AG09309 (cell line): ENCODE data around the gene PAX8.
"Not testable (repeated sequence)": the region's sequence is repeated elsewhere in the genome, so short reads cannot be mapped to it uniquely, and the experiment has no call there.

Experiments used
- DNase-seq: peaks from one replicate; pipeline ENCODE4 v3.0.0-alpha.2; 2010; ENCODE audit warnings: low read depth
- H3K4me3 ChIP-seq: 2 replicates; pipeline ENCODE4 v1.5.1; 2011; ENCODE audit warnings: mild to moderate bottlenecking, low read depth, low read length, moderate library complexity; ENCODE audit not compliant: control insufficient read depth
- TF ChIP-seq, protein P1 (sequence below): IDR thresholded peaks from 2 replicates; pipeline ENCODE4 v1.5.1; 2011; ENCODE audit warnings: mild to moderate bottlenecking, low read depth, low read length, inconsistent platforms; ENCODE audit not compliant: insufficient read depth, control insufficient read depth; ENCODE audit errors: missing control alignments

Gene PAX8

DNA sequence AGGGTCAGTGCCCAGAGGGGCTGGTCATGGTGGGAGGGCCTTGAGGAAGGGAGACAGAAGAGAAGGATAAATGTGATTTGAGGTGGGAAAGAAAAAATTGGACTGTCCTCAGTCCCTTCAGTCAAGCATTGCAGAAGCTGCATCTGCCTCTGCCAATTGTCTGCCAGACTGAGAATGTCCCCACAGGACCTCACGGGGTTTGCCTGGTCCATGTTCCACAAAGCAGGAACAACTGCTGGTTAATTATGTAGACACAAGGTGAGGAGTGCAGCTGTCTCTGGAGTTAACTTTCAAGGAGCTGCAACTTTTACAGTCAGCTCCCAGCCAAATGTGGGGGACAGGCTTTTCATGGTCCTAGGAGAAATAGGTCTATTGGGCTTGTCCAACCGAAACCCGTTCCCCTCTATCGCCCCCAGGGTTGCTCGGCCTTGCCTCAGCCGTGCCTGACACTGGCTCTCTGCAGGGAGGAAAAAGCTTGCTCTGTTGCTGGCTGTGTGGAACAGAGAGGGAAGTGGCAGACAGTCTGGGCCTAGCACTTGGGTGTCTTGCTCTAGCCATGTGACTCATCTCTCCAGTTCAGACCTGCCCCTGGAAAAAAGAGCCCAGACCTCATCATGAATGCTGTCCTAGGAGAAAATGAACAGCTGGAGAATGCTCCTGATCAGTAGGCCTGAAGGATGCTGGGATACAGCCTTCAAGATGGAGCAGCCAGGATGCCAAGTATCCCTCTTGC is 31.1 kb upstream of the PAX8 start:
- no peak for DNase-seq
- TF ChIP-seq, protein P1, sequence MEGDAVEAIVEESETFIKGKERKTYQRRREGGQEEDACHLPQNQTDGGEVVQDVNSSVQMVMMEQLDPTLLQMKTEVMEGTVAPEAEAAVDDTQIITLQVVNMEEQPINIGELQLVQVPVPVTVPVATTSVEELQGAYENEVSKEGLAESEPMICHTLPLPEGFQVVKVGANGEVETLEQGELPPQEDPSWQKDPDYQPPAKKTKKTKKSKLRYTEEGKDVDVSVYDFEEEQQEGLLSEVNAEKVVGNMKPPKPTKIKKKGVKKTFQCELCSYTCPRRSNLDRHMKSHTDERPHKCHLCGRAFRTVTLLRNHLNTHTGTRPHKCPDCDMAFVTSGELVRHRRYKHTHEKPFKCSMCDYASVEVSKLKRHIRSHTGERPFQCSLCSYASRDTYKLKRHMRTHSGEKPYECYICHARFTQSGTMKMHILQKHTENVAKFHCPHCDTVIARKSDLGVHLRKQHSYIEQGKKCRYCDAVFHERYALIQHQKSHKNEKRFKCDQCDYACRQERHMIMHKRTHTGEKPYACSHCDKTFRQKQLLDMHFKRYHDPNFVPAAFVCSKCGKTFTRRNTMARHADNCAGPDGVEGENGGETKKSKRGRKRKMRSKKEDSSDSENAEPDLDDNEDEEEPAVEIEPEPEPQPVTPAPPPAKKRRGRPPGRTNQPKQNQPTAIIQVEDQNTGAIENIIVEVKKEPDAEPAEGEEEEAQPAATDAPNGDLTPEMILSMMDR: no peak
- H3K4me3 ChIP-seq: no peak overlapping the region

DNA sequence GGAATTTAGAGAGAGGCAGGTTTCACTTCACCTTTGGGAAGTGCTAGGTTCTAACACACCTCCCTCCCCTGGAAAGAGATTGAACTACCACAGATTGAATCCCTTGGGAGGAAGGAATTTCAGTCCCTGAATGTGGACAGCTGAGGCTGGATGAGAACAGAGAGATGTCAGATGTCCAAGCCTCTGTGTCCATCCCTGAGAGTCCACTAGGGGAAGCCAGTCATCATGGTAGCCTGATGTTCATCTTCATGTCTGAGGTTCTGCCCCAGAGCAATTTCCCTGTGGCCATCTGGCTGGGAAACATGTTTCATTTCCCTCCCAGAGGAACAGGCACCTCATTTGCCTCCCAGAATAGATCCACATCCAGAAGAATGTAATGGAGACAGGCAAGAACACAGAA is 30.1 kb upstream of the PAX8 start:
- not testable (repeated sequence) for DNase-seq, H3K4me3 ChIP-seq
- TF ChIP-seq, protein P1: peak; percentile 31

DNA sequence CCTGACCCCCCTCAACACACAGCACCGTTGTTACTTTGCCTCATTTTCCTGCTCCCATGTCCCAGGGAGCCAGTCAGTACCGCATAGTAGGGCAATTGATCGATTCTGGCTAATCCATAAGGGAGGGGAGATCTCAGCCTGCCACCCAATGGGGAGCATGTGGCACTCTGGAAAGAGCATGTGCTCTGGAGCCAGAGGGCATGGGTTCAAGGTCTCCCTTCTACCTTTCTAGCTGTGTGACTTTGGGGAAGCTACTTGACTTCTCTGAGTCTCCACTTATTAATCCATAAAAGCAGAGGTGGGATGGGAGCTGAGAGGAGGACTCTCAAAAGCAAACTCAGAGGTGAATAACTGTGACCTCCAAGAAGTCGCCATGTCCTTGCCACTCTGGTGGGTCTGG is 27.5 kb upstream of the PAX8 start:
- not testable (repeated sequence) for H3K4me3 ChIP-seq, DNase-seq

DNA sequence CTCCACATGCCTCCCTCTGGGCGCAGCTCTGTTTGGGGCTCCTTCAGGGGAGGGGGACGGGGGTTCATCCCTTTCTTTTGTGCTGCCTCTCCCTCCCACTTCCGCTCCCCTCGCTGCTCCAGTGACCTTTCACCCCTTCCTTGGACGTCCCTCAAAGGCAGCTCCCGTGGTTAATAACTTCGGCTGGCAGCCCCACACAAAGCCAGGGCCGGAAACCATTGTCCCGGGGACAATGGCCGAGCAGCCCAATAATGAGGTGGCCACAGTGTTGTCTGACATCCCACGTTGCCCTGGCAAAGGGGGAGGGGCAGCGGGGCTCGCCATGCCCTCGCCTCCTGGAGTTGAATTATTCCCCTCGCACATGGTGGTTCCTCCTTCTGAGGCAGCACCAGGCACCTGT is 27.0 kb upstream of the PAX8 start:
- H3K4me3 ChIP-seq: not testable (repeated sequence)

DNA sequence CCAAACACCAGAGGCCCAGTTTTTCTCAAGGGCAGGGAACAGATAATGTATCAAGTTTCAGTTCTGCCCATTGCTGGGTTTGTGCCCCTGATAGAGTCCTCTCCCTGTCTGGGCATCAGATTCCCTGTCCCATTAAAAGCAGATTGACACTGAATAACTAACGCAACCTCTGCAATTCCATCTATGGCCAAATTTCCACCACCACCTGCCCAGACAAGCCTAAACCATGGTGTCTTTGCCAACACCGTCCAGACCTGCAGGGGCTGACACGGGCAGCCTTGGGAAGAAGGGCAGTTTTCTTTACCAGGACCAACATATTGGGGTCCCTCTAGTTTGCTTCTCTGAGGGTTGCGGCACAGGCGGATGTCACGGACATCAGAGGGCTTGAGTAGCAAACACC is 26.4 kb upstream of the PAX8 start:
- TF ChIP-seq, protein P1: no peak

More for the DNA sequence above, 27.0 kb upstream of the PAX8 start:
- DNase-seq: not testable (repeated sequence)

DNA sequence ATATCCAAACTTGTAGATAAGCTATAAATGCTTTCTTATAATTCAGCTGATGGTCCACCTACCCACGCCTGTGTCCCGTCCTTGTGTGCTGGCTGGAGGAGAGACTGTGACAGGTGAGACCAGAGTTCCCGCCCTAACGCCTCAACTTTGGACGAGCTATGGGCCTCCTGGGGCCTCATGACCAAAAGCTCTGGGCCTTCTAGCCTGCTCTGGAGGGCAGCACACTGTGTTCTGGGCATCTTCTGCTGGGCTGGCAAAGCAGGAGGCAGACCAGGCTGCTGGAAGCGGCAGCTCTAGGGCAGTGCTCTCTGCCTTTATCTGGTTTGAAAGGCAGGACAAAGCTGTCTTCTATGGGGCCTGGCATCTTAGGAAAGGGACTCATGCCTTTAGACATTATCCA is 26.0 kb upstream of the PAX8 start:
- no peak for DNase-seq
- no peak overlapping the region for H3K4me3 ChIP-seq
- TF ChIP-seq, protein P1: no peak

More for the DNA sequence above, 26.4 kb upstream of the PAX8 start:
- DNase-seq: no peak
- no peak overlapping the region for H3K4me3 ChIP-seq

DNA sequence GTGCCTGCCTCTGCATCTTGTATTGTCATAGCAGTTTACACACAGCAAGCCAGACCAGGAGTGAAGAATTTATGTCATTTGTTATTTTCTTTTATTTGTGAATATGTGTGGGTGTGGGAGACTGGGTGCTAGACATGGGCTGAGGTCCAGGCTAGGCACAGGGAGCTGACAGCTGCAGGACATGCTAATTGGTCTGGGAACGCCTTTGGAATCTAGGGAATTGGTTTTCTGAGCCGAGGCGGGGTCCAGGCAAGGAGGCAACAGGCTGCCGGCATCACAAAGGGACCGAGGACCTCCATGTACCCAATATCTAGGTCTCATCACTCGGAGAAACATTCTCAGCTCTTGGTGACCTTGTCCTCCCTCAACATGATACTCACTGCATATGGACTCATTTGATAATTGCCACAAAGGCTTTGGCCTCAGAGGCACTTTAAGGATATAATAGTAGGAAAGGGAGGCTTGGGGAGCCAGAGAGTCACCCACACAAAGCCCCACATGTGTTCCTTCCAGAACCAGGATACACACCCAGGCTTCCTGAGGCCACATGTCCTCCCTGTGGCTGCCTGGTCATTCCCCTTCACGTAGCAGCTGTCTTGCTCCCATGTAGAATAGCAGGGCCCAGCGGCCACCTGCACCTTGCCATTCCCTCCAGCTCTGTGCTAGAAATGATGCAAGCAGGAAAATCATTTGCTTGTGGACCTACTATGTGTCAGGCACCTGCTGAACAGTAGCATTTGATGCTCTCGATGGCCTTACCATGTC is 23.7 kb upstream of the PAX8 start:
- not testable (repeated sequence) for DNase-seq, H3K4me3 ChIP-seq

DNA sequence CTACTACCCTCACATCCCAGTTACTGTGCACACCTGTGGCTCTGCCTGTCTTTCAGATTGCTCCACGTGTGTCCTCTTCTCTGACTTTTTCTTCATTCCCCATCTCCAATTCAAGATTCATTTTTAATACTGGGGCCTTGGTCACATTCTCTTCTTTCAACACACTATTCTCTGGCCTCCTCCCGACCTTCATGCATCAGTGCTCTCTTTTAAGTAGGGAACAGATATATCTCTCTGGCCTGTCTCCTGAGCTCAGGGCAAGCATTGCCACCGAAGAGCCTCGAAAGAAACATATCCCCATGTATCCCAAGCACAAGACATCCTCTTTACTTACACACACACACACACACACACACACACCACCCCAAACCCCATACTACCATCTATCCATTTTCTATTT is 21.6 kb upstream of the PAX8 start:
- no peak for DNase-seq
- no peak overlapping the region for H3K4me3 ChIP-seq
- TF ChIP-seq, protein P1: no peak
